Central memory CD8-positive, alpha-beta T cell (primary cell): ENCODE results near the gene UGT8.
A peak's percentile ranks its signal among the peaks of the same experiment; 100 is the strongest.

Experiments used
- ATAC-seq: fragments of 150-1000 bp; cut with Tn5 transposase; replicated peaks from 2 replicates; pipeline ENCODE4 v1.10.0; 2022; ENCODE audit warnings: mild to moderate bottlenecking, moderate FRiP score, moderate number of reproducible peaks; ENCODE audit not compliant: poor library complexity, severe bottlenecking; ENCODE audit errors: extremely low read depth
- DNase-seq, 2 donors: peaks; one replicate each; pipeline ENCODE4 v3.0.0; 2021; ENCODE audit warnings: low spot score in 2 of 2
- H3K27ac Mint-ChIP-seq: one replicate; pipeline ENCODE4 v1.8.0; 2022; ENCODE audit warnings: low read depth, mild to moderate bottlenecking, moderate library complexity, mixed read lengths
- H3K27me3 Mint-ChIP-seq: one replicate; pipeline ENCODE4 v1.8.0; 2022; ENCODE audit warnings: mixed read lengths
- H3K36me3 Mint-ChIP-seq: one replicate; pipeline ENCODE4 v1.8.0; 2022; ENCODE audit warnings: mild to moderate bottlenecking, moderate library complexity, mixed read lengths; ENCODE audit not compliant: insufficient read depth
- H3K4me1 Mint-ChIP-seq: one replicate; pipeline ENCODE4 v1.8.0; 2022; ENCODE audit warnings: mixed read lengths
- H3K4me3 Mint-ChIP-seq: one replicate; pipeline ENCODE4 v1.8.0; 2022; ENCODE audit warnings: mild to moderate bottlenecking, moderate library complexity, mixed read lengths
- H3K9me3 Mint-ChIP-seq: one replicate; pipeline ENCODE4 v1.8.0; 2022; ENCODE audit warnings: mixed read lengths

UGT8 gene

DNA sequence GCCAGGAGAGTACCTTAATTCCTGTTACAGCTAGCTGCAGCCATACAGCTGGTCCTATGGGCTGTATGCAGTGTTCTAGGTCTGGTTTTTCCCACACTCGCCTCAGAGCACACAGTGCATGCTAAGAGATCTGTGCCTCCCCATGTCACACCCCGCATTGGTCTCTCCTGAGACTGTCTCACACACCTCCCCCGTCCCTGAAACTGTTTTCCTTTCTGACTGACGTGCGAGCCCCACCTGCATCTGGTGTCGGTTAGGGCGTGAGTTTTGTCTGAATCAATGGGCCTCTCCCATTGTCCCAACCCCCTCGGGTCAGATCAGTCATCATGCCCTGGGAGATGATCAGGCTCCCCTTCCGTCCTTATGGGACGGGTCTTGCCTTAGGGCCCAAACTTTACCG, 3.4 kb upstream of the UGT8 start:
- Mint-ChIP-seq H3K4me3 (no peak overlapping the region), H3K36me3 (peaks cover 1% of the 10 kb centered on the region), H3K27me3 (peaks cover 34% of the 10 kb centered on the region), H3K9me3 (no peaks in the 10 kb centered on the region), H3K27ac (no peak overlapping the region), H3K4me1 (peaks cover 11% of the 10 kb centered on the region)
- DNase-seq (no peak), ATAC-seq (no peak)

DNA sequence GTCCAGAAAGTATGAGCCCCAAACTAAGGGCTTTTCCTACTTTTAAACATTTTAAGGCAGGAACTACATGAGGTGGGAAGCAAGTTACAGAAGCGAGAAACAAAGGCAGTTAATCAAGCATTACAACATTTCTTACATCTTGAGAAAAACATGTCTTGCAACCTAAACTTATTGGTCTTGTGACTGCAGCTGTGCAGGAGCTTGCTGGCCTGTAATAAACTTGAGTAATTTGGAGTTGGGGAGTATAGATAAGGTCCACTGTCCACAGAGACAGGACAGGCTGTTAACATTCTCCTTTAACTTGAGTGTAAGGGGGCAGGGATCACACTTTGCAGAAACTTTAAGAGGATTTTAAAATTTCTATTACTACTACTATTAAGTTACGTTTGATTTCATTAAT, 2.7 kb upstream of the UGT8 start:
- Mint-ChIP-seq H3K27ac (no peak overlapping the region), H3K4me3 (no peak overlapping the region), H3K27me3 (peaks cover 39% of the 10 kb centered on the region), H3K4me1 (peaks cover 11% of the 10 kb centered on the region), H3K9me3 (no peaks in the 10 kb centered on the region), H3K36me3 (peaks cover 1% of the 10 kb centered on the region)
- DNase-seq (no peak), ATAC-seq (no peak)

DNA sequence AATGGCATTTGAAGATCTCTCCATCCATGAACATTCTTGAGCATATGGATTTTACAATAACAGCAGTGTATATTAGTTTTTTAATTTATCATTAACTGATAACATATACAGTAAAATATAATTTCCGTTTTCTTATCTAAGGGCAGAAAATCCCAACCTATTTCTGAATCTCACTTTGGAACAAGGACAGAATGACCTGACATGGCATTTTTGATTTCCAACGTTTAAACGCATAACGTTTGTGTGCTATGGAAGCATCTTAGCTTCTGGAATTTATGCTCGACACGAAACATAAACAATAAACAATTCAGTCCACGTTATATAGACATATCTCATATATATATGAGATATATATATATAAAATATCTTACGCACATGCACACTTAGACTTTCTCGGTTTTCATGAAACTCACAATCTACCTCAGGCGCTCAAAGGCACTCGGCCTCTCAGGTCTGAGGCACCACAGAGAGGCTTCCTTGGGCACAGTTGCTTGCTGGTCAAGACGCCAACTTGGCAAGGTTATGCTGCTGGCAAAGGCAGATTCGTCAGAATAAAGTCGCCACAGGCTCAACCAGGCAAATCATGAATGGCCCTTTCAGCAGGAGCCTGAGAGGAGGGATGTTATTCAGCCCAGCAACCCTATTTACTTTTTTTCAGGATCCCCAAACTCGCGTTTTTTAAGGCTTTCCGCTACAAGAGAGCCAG, 1.0 kb upstream of the UGT8 start:
- Mint-ChIP-seq H3K36me3 (peaks cover 1% of the 10 kb centered on the region), H3K27me3 (peaks cover 39% of the 10 kb centered on the region), H3K4me3 (peak overlapping the region; percentile 72), H3K27ac (no peak overlapping the region), H3K4me1 (peaks cover 11% of the 10 kb centered on the region), H3K9me3 (no peaks in the 10 kb centered on the region)
- DNase-seq = no peak
- no peak for ATAC-seq

DNA sequence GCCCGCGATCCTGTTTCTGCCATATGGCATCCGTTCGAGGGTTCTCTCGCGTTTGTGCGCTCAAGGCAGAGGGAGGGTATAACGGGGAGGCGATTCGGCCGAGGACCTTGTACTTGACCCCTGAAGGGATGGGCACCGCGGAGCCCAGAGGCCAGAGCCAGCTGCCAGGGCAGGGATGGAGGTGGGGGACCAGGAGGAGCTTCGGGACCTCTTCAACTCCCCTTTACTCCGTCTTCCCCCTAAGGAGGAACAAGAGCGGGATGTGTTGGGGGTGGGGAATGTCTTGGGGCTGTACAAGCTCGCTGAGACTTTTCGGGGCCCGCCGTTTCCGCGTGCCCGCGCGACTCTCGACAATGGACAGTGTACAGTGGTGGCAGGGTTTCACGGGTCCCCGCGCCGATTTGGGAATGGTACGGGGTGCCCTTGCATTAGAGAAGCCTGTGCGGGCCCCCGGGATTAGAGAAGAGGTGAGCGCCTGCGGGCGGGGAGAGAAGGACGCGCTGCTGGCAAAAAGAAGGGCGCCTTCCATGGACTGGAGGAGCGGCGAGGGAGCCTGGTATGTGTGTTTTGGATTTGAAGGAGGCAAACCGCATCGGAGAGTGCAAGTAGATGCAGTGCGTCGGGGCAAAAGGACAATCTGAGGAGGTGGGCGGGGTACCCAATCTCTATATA, 760 bp downstream of the UGT8 start:
- Mint-ChIP-seq H3K4me3 (peak overlapping the region; percentile 72), H3K27me3 (peaks cover 39% of the 10 kb centered on the region), H3K4me1 (peaks cover 11% of the 10 kb centered on the region), H3K9me3 (no peaks in the 10 kb centered on the region), H3K27ac (no peak overlapping the region), H3K36me3 (peaks cover 1% of the 10 kb centered on the region)
- ATAC-seq (no peak), DNase-seq (no peak)

DNA sequence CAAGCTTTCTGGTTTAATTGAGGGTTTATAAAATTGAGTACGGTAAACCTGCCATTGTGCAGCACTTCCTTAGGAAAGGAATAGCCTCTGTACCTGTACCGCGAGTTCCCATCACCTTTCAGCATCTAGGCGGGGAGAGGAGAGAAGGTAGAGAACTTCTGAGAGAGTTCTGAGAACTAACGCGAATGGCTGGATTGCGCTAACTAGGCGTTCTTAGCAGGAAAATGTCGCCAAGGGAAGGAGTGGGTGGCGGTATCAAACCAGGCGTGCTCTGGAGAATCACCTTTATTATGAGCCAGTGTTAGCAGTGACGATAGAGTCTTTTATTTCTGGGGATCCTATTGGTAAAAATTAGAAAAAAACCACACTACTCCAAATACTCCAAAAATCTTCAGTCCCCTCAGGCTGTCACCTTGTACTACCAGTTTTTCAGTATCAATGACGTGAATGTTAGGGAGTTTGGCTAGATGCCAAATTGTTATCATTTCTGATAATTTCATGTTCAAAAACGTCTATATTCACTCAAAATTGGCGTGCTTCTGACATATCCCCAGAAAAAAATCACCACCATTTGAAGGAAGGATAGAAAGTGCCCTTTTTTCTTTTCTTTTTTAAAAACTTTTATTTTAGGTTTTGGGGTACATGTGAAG, 1.4 kb downstream of the UGT8 start:
- Mint-ChIP-seq H3K4me1 (peaks cover 11% of the 10 kb centered on the region), H3K9me3 (no peaks in the 10 kb centered on the region), H3K36me3 (peaks cover 1% of the 10 kb centered on the region), H3K27me3 (peaks cover 39% of the 10 kb centered on the region), H3K27ac (no peak overlapping the region), H3K4me3 (peak overlapping the region; percentile 72)
- no peak for DNase-seq
- no peak for ATAC-seq

DNA sequence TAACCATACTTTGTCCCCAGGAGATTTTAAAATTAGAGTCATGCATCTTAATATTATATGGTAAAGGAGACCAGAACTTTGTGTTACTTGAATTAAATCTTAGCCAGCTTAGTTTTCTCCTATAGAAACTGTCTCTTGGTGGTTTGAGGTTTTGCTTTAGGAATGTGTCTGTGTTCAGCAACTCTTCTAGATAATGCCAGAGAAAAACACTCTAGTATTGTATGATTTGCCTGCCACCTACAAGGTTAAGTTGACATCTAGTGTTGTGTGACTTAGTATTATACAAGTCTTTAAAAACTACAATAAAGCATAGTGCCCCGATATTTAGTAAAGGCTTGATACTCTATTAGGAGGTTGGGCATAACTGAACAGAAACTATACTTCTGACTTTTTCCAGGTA, 2.1 kb downstream of the UGT8 start:
- Mint-ChIP-seq H3K27ac (no peak overlapping the region), H3K4me1 (peaks cover 11% of the 10 kb centered on the region), H3K27me3 (peaks cover 35% of the 10 kb centered on the region), H3K9me3 (no peaks in the 10 kb centered on the region), H3K36me3 (peaks cover 1% of the 10 kb centered on the region), H3K4me3 (no peak overlapping the region)
- no peak for ATAC-seq
- no peak for DNase-seq

DNA sequence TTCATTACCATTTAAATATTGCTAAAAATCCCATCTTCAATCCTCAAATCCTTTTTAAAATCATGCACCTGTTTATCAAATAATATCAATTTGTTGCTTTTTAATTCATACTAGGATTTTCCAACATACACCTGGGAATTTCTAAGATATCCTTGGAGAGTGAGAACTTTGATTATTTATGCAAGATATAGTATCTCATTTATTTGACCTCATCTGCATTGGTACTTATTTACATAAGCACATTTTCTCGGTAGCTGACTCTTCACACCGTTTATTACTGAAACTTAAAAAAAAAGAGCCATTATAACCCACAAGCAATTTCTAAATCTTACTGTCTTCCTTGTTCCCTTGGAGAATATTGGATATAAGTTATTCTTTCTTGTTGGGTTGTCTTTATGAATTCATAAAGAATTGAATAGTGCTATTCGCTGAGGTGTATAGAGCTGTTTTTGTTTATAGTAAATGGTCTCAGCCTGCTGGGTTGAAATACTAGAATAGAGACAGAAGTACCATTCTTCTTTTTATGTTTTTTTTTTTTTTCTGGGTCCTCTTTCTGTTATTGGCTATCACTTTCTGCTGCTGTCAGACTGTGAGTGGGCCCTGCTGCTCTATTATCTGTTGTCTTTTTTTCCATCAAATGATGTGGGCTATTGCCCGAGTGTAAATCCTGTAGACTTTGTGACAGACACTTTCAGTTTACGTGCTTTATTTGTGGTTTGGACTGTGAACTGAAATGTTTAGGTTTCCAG, 2.9 kb downstream of the UGT8 start:
- no peak overlapping the region for H3K27ac Mint-ChIP-seq
- H3K27me3 Mint-ChIP-seq = peaks cover 27% of the 10 kb centered on the region
- H3K4me3 Mint-ChIP-seq = no peak overlapping the region
- peaks cover 1% of the 10 kb centered on the region for H3K36me3 Mint-ChIP-seq
- ATAC-seq = no peak
- H3K9me3 Mint-ChIP-seq = no peaks in the 10 kb centered on the region
- DNase-seq = no peak
- peaks cover 11% of the 10 kb centered on the region for H3K4me1 Mint-ChIP-seq

DNA sequence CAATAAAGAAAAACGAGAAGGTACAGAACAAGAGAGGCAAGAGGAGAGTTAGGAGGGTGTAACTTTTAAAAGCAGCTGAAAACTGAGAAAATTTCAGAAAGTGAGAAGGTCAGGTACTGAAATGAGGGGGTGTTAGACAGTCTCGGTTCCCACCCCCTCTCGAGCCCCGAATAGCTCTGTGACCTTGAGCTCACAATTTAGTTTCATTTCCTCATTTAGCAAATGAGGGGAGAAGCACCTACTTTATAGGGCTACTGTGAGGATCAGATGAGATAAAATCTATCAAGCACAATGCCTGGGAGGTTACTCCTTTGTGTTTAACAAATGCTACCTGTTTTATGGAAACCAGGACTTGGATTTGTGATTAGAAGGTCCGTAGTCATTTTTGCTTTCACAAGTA, 4.9 kb downstream of the UGT8 start:
- peaks cover 1% of the 10 kb centered on the region for H3K36me3 Mint-ChIP-seq
- H3K4me1 Mint-ChIP-seq = peaks cover 11% of the 10 kb centered on the region
- H3K9me3 Mint-ChIP-seq = no peaks in the 10 kb centered on the region
- no peak overlapping the region for H3K4me3 Mint-ChIP-seq
- peaks cover 22% of the 10 kb centered on the region for H3K27me3 Mint-ChIP-seq
- DNase-seq (no peak), ATAC-seq (no peak)
- no peak overlapping the region for H3K27ac Mint-ChIP-seq

DNA sequence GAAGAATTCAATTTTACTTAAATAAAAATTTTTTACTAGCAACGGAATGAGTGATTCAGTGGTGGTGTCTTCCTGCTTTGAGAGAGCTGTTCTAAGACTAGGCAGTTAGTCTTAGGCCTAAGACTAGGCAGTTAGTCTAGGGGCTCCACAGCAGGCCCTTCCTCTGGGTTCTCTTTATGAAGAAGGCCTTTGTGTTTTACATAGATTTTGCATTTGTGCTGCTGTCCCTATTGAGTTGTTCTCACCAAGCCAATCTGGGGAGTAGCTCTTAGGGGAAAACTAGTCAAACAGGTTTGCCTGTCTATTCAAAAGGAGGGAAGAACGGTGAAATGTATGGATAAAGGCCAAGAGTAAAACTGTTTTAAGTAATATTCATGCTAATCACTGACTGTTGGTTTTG, 7.6 kb downstream of the UGT8 start:
- Mint-ChIP-seq H3K4me3 (no peak overlapping the region), H3K27ac (no peak overlapping the region), H3K4me1 (no peaks in the 10 kb centered on the region), H3K9me3 (no peaks in the 10 kb centered on the region), H3K36me3 (no peaks in the 10 kb centered on the region), H3K27me3 (no peaks in the 10 kb centered on the region)
- ATAC-seq = no peak
- no peak for DNase-seq

DNA sequence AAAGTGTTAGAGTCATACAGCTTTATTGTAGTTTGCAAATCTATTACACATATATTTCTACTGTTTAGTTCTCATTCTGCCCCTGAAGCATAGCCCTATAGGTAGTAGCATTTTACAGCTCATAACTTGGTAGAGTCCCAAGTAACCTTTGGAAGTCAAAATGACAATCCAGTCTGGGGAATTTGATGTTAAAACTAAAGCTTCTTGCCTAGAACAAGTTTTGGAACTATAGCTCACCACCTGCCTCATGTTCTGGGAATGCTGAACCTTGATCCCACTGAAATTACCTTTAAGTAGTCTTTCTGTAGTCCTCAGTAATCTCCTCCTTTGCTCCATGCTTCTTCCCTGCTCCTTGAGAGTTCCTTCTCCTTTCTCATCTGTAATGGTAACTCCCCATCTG, 8.4 kb downstream of the UGT8 start:
- Mint-ChIP-seq H3K27me3 (no peaks in the 10 kb centered on the region), H3K9me3 (no peaks in the 10 kb centered on the region), H3K36me3 (no peaks in the 10 kb centered on the region), H3K27ac (no peak overlapping the region), H3K4me1 (no peaks in the 10 kb centered on the region), H3K4me3 (no peak overlapping the region)
- DNase-seq (no peak), ATAC-seq (no peak)

DNA sequence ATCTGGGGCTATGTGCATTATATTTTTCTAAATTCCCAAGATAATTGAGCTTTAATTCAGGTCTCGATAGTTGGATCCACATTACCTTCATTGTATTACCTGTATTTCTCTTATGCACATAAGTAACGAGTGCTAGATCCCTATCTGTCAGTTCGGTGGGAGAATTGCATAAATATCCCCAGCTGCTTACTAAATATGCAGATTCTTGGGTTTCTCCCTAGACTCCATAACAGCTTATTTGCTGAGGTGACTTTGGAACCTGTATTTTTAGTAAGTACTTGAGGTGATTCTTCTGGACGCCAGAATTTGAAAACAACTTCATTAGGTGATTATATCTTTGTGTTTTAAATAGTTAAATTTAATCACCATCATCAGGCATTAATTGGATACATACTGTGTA, 15.0 kb downstream of the UGT8 start:
- Mint-ChIP-seq H3K36me3 (no peaks in the 10 kb centered on the region), H3K4me3 (no peak overlapping the region), H3K9me3 (no peaks in the 10 kb centered on the region), H3K27ac (no peak overlapping the region), H3K4me1 (no peaks in the 10 kb centered on the region), H3K27me3 (no peaks in the 10 kb centered on the region)
- DNase-seq = no peak
- no peak for ATAC-seq

DNA sequence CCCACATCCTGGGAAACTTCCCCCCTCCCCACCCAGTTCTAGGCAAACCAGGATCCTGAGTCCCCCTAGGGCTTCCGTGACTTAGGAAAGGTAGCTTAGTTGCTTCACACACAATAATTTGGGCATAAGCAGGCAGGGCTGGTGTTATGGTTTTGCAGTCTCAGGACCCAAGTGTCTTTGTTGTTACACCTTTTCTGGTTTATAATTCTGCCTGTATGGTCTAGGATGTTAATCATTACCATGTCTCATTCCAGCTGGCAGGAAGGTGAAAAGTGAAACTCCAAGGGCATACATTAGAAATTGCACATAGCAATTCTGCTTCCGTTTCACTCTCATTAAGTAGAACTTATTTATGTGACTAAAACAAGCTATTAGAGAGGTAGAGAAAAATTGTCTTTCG, 16.8 kb downstream of the UGT8 start:
- Mint-ChIP-seq H3K27me3 (no peaks in the 10 kb centered on the region), H3K4me1 (no peaks in the 10 kb centered on the region), H3K36me3 (no peaks in the 10 kb centered on the region), H3K9me3 (no peaks in the 10 kb centered on the region), H3K27ac (no peak overlapping the region), H3K4me3 (no peak overlapping the region)
- ATAC-seq (no peak), DNase-seq (no peak)
